CD4-positive, alpha-beta T cell treated with Interleukin-15 for 1 hour (primary cell): ENCODE data around the gene DROSHA.
"Not testable (repeated sequence)": the region's sequence is repeated elsewhere in the genome, so short reads cannot be mapped to it uniquely, and the experiment has no call there.

Experiments
- DNase-seq: peaks from one replicate; pipeline ENCODE4 v3.0.0-alpha.2; 2020

Gene DROSHA

GRCh38 chr5:31531888-31532547, at the start of gene DROSHA, which contains the start of gene C5orf22:
TSS of gene DROSHA (minus strand) at chr5:31532093. CDS start at chr5:31529059, 3,034 bp downstream.
TSS of gene C5orf22 (plus strand) at chr5:31532301. CDS start at chr5:31532393, 92 bp downstream.
- peak; percentile 86 for DNase-seq

GRCh38 chr5:31579558-31579957, 47.7 kb upstream of the DROSHA start:
- no peak for DNase-seq

- DNase-seq = no peak
Observed at GRCh38 chr5:31577438-31577837, 45.5 kb upstream of the DROSHA start.

- no peak for DNase-seq
Observed at GRCh38 chr5:31574772-31575171, 42.9 kb upstream of the DROSHA start.

- no peak for DNase-seq
Observed at GRCh38 chr5:31573494-31574142, 41.7 kb upstream of the DROSHA start.

- DNase-seq = no peak
Observed at GRCh38 chr5:31569068-31569467, 37.2 kb upstream of the DROSHA start.

GRCh38 chr5:31568302-31568835, 36.5 kb upstream of the DROSHA start:
- no peak for DNase-seq

- not testable (repeated sequence) for DNase-seq
Observed at GRCh38 chr5:31566362-31566761, 34.5 kb upstream of the DROSHA start.

GRCh38 chr5:31563216-31563615, 31.3 kb upstream of the DROSHA start:
- no peak for DNase-seq

- no peak for DNase-seq
Observed at GRCh38 chr5:31561946-31562345, 30.1 kb upstream of the DROSHA start.

- no peak for DNase-seq
Observed at GRCh38 chr5:31559942-31560341, 28.0 kb upstream of the DROSHA start.

GRCh38 chr5:31556461-31556860, 24.6 kb upstream of the DROSHA start:
- DNase-seq = no peak

GRCh38 chr5:31554552-31554951, 22.7 kb upstream of the DROSHA start:
- DNase-seq = no peak

- no peak for DNase-seq
Observed at GRCh38 chr5:31553863-31554262, 22.0 kb upstream of the DROSHA start.

- no peak for DNase-seq
Observed at GRCh38 chr5:31551878-31552277, 20.0 kb upstream of the DROSHA start.

- DNase-seq = not testable (repeated sequence)
Observed at GRCh38 chr5:31549114-31549513, 17.2 kb upstream of the DROSHA start.

- DNase-seq = no peak
Observed at GRCh38 chr5:31537851-31538250, 6.0 kb upstream of the DROSHA start.

GRCh38 chr5:31537349-31537748, 5.5 kb upstream of the DROSHA start:
- no peak for DNase-seq

- no peak for DNase-seq
Observed at GRCh38 chr5:31536873-31537272, 5.0 kb upstream of the DROSHA start.

GRCh38 chr5:31534527-31535046, 2.7 kb upstream of the DROSHA start:
- no peak for DNase-seq

- DNase-seq = no peak
Observed at GRCh38 chr5:31531543-31531887, 378 bp downstream of the DROSHA start.

GRCh38 chr5:31530541-31531265, 1.2 kb downstream of the DROSHA start:
- DNase-seq = no peak

GRCh38 chr5:31523041-31523440, 8.9 kb downstream of the DROSHA start:
- DNase-seq = no peak

GRCh38 chr5:31516802-31517201, 15.1 kb downstream of the DROSHA start:
- no peak for DNase-seq
